Measurements from ENCODE around the gene QRFPR. TPM values are rescaled to one million over a fixed set of nuclear protein-coding genes. Genes with fewer than 3 reads are reported as not detected.

The QRFPR gene
- total and polyA plus RNA-seq, 8 donors = 0.86 to 3.5 (median 2.3) TPM; not detected in 2

DNA sequence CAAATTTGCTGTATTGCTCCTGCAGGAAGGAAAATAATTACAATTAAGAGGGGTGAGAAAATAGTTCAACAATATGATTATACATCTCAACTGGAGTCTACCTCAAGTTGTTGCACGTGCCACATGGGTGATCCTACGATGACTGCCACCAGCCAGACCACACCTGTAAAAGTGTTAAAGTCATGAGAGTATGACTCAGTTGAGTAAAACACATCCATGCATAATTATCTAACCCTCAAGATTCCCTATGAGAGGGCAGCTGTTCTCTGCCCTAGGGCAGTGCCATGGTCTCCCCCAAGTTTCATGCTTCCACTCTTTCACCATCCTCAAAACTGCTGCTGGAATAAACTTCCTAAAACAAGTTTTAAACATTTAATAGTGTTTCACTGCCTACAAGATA lies 44.1 kb downstream of the QRFPR start:
- H3K36me3 ChIP-seq = no peaks in the 10 kb centered on the region
- no peak overlapping the region for H3K4me3 ChIP-seq
- no peaks in the 10 kb centered on the region for H3K27me3 ChIP-seq
- H3K9me3 ChIP-seq = no peaks in the 10 kb centered on the region
- H3K27ac ChIP-seq = no peak overlapping the region
- no peaks in the 10 kb centered on the region for H3K4me1 ChIP-seq
- intact Hi-C loops (cut with DNase I) = no loop called here
- DNase-seq = no peak
- TF ChIP-seq, protein P1, sequence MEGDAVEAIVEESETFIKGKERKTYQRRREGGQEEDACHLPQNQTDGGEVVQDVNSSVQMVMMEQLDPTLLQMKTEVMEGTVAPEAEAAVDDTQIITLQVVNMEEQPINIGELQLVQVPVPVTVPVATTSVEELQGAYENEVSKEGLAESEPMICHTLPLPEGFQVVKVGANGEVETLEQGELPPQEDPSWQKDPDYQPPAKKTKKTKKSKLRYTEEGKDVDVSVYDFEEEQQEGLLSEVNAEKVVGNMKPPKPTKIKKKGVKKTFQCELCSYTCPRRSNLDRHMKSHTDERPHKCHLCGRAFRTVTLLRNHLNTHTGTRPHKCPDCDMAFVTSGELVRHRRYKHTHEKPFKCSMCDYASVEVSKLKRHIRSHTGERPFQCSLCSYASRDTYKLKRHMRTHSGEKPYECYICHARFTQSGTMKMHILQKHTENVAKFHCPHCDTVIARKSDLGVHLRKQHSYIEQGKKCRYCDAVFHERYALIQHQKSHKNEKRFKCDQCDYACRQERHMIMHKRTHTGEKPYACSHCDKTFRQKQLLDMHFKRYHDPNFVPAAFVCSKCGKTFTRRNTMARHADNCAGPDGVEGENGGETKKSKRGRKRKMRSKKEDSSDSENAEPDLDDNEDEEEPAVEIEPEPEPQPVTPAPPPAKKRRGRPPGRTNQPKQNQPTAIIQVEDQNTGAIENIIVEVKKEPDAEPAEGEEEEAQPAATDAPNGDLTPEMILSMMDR (IDR thresholded peaks at IDR 0.05) = no peak
- no peak for ATAC-seq

DNA sequence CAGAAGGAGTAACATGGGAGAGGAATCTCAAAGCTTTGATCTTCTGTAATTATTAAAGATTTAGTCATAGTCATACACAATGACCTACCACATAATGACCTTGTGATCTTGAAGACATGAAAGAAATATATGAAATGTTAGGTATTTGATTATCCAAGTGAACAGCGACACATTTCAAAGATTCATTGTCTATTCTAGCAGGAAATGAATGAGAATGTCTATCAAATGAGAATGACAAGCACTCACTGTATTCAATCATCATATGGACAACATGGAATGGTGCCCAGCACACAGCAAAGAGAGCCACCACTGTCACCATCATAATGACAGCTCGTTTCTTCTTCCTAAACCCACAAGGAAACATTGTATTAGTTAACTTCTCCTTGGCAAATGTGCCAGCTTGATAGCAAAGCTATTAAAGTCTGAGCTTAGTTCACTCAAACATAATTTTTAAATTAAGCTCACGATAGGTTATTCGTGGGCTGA lies 50.6 kb downstream of the QRFPR start:
- Histone ChIP-seq H3K27ac (no peak overlapping the region), H3K4me3 (no peak overlapping the region), H3K4me1 (no peaks in the 10 kb centered on the region), H3K36me3 (no peaks in the 10 kb centered on the region), H3K27me3 (no peaks in the 10 kb centered on the region), H3K9me3 (no peaks in the 10 kb centered on the region)
- TF ChIP-seq, protein P1 (IDR thresholded peaks at IDR 0.05) = no peak
- intact Hi-C loops (cut with DNase I) = no loop called here
- no peak for DNase-seq
- ATAC-seq = no peak

DNA sequence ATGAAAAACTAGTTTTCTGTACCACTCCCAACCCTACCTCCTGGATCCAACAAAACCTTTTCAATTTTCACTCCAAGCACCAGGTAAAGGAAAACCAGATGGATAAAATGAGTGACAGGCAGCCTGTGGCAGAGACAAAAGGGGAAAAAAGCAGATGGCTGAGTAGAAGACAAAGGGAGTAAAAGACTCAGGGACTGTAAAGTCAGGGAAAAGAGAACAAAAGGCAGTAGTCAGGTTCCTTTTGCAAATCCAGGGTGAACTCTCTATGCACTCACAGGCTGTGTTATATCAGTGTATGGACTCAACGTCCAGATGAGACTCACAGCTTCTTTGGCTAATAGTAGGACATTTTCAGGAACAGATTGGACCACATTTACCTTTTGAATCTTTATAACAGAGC lies 54.2 kb downstream of the QRFPR start:
- TF ChIP-seq, protein P1 (IDR thresholded peaks at IDR 0.05) = no peak
- Histone ChIP-seq H3K4me3 (no peak overlapping the region), H3K27ac (no peak overlapping the region), H3K4me1 (no peaks in the 10 kb centered on the region), H3K9me3 (no peaks in the 10 kb centered on the region), H3K27me3 (no peaks in the 10 kb centered on the region), H3K36me3 (no peaks in the 10 kb centered on the region)
- intact Hi-C loops (cut with DNase I) = no loop called here
- DNase-seq (no peak), ATAC-seq (no peak)

DNA sequence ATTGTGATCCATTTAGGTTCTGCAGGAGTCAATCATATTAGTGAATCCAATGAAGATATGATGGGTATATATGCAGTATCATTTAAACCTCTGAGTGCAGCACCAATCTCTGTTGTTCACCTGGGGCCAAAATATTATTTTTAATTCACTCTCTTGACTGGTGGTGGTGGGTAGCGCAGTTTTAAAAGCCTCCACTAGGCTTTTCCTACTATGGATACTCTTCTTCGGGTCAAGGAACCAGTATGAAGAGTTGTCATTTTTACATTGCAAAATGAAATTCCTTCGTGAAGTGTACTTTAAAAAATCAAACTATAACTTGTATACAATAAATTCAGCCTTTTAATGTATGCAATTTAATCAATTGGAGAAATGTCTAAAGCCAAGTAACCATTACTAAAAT lies 56.5 kb downstream of the QRFPR start:
- TF ChIP-seq, protein P1 (IDR thresholded peaks at IDR 0.05) = no peak
- Histone ChIP-seq H3K4me1 (no peaks in the 10 kb centered on the region), H3K27me3 (no peaks in the 10 kb centered on the region), H3K27ac (no peak overlapping the region), H3K4me3 (no peak overlapping the region), H3K9me3 (no peaks in the 10 kb centered on the region), H3K36me3 (no peaks in the 10 kb centered on the region)
- intact Hi-C loops (cut with DNase I) = no loop called here
- ATAC-seq (no peak), DNase-seq (no peak)

DNA sequence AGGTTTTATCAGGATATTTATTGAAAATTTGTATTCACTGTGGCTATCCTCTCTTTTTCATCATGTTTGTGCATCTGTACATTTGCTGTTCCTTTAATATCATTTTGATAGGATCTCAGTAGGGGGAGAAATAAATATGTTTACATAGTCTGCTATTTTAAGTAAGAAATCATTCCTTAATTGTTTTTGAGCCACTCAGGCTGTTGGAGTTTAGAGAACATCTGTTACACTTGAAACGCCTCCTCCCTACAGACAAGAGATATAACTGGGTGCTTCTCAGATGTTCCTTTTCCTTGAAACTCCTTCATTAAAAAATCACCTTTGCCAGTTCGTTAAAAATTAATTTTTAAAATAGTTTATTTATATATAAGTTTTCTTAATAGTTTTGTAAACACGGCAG lies 59.4 kb downstream of the QRFPR start:
- no peaks in the 10 kb centered on the region for H3K27me3 ChIP-seq
- no peak overlapping the region for H3K27ac ChIP-seq
- H3K4me3 ChIP-seq = no peak overlapping the region
- no peaks in the 10 kb centered on the region for H3K9me3 ChIP-seq
- H3K4me1 ChIP-seq = no peaks in the 10 kb centered on the region
- intact Hi-C loops (cut with DNase I) = no loop called here
- no peaks in the 10 kb centered on the region for H3K36me3 ChIP-seq
- TF ChIP-seq, protein P1 (IDR thresholded peaks at IDR 0.05) = no peak
- ATAC-seq = no peak
- DNase-seq = peak in 2 of 4 donors; percentile 23 to 26
